ENCODE results near the gene MEGF6. TPM values are rescaled to one million over a fixed set of nuclear protein-coding genes. Genes with fewer than 3 reads are reported as not detected.
"Not testable (repeated sequence)": the region's sequence is repeated elsewhere in the genome, so short reads cannot be mapped to it uniquely, and the experiment has no call there.

MEGF6 gene
- total and polyA plus RNA-seq, 11 donors: 1.9 to 16.2 (median 5.1) TPM

DNA sequence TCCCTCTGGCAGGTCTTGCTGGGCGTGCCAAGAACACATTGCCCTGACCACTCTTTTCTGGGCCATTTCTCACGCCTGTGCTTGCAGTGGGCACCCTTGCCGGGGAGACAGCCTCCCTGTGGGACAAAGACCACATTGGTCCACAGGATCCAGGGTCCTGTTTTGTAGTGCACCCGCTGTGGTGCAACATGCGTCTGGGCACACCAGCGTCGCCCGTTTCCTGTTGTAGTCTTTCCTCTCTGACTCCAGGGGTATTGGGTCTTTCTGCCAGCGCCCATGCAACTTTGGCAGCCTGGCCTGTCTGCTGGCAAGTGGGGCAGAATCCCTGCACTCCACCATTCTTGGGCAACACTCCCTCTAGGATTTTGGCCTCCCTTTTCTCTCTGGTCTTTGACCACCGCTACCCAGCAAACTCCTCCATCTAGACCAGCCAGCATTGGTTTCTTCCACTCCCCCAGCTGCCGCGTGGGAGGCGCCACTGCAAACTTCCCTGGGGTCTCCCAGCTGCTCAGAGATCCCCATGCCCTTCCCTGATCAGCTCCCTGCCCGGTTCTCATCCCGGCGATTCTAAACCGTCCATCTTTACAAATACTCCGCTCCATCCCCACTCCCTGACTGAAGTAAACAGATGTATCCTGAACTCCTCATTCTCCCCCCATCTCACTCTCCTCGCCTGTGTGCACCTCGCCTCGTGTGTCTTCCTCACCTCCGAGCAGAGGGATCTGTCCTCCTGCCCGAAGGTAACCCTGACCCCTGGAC, 12.3 kb upstream of the MEGF6 start:
- Histone ChIP-seq H3K4me3 (peak overlapping the region; percentile 71 to 99 (median 96)), H3K27me3 (no peaks in the 10 kb centered on the region), H3K27ac (peak overlapping the region in 9 of 12 donors; percentile 24 to 88 (median 76)), H3K36me3 (peaks cover 0 to 23% (median 20%) of the 10 kb centered on the region in 9 donors), H3K9me3 (no peaks in the 10 kb centered on the region), H3K4me1 (peaks cover 0 to 39% (median 28%) of the 10 kb centered on the region in 12 donors)
- intact Hi-C loops (cut with DNase I): loop anchor here in 5 of 10 donors (2.0 to 10.0 kb wide), 3 partner anchors 23 to 171 kb away; partner anchors contain the start of gene ARHGEF16 (in 2 of the 5)
- DNase-seq: peak in 1 of 5 donors; percentile 50
- WGBS, 4 donors: 29 to 36% (median 32%) methylated on average over 23 of the region's 23 CpGs
- ATAC-seq: no peak
- no peak for TF ChIP-seq POLR2A (IDR thresholded peaks at IDR 0.05)
- TF ChIP-seq, protein P1, sequence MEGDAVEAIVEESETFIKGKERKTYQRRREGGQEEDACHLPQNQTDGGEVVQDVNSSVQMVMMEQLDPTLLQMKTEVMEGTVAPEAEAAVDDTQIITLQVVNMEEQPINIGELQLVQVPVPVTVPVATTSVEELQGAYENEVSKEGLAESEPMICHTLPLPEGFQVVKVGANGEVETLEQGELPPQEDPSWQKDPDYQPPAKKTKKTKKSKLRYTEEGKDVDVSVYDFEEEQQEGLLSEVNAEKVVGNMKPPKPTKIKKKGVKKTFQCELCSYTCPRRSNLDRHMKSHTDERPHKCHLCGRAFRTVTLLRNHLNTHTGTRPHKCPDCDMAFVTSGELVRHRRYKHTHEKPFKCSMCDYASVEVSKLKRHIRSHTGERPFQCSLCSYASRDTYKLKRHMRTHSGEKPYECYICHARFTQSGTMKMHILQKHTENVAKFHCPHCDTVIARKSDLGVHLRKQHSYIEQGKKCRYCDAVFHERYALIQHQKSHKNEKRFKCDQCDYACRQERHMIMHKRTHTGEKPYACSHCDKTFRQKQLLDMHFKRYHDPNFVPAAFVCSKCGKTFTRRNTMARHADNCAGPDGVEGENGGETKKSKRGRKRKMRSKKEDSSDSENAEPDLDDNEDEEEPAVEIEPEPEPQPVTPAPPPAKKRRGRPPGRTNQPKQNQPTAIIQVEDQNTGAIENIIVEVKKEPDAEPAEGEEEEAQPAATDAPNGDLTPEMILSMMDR (IDR thresholded peaks at IDR 0.05): no peak

DNA sequence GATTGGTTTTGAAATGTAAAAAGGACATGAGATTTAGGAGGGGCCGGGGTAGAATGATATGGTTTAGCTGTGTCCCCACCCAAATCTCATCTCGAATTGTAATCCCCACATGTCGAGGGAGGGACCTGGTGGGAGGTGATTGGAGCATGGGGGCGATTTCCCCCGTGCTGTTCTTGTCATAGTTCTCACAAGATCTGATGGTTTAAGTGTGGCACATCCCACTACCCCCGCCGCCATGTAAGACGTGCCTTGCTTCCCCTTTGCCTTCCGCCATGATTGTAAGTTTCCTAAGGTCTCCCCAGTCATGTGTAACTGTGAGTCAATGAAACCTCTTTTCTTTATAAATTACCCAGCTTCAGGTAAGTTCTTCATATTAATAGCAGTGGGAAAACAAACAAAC, 10.8 kb upstream of the MEGF6 start:
- not testable (repeated sequence) for H3K4me3 ChIP-seq, H3K27ac ChIP-seq, H3K27me3 ChIP-seq, ATAC-seq, DNase-seq, H3K9me3 ChIP-seq, H3K36me3 ChIP-seq
- WGBS, 4 donors: 79 to 93% (median 84%) methylated on average over 9 of the region's 9 CpGs
- H3K4me1 ChIP-seq: peaks cover 0 to 41% (median 29%) of the 10 kb centered on the region in 12 donors
- intact Hi-C loops (cut with DNase I): loop anchor here in 5 of 10 donors (1.0 to 10.0 kb wide), 3 partner anchors 102 to 170 kb away; partner anchors contain the start of gene ARHGEF16 (in 2 of the 5)

DNA sequence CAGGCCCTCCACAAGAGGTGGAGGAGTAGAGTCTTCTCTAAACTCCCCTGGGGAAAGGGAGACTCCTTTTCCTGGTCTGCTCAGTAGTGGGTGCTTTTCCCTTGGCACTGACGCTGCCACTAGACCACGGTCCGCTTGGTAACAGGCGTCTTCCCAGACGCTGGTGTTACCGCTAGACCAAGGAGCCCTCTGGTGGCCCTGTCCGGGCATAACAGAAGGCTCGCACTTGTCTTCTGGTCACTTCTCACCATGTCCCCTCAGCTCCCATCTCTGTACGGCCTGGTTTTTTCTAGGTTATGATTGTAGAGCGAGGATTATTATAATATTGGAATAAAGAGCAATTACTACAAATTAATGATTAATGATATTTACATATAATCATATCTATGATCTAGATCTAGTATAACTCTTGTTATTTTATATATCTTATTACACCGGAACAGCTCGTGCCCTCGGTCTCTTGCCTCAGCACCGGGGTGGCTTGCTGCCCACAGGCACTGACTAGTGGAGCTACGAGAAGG, 9.9 kb upstream of the MEGF6 start:
- TF ChIP-seq, protein P1 (IDR thresholded peaks at IDR 0.05): peak; percentile 44 to 73 (median 65)

DNA sequence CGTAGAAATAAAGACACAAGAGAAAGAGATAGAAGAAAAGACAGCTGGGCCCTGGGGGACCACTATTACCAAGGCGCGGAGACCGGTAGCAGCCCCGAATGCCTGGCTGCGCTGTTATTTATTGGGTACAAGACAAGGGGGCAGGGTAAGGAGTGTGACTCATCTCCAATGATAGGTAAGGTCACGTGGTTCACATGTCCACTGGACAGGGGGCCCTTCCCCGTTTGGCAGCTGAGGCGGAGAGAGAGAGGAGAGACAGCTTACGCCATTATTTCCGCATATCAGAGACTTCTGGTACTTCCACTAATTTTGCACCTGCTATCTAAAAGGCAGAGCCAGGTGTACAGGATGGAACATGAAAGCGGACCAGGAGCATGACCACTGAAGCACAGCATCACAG, 9.4 kb upstream of the MEGF6 start:
- WGBS, 4 donors: 86 to 90% (median 88%) methylated on average over 12 of the region's 12 CpGs
- peaks cover 0 to 34% (median 24%) of the 10 kb centered on the region in 12 donors for H3K4me1 ChIP-seq
- DNase-seq: no peak
- H3K27ac ChIP-seq: no peak overlapping the region
- H3K27me3 ChIP-seq: no peaks in the 10 kb centered on the region
- intact Hi-C loops (cut with DNase I): loop anchor here in 6 of 10 donors (1.0 to 10.0 kb wide), 4 partner anchors 55 to 168 kb away; partner anchors contain the start of gene ARHGEF16 (in 2 of the 6)
- no peak for ATAC-seq
- H3K36me3 ChIP-seq: no peaks in the 10 kb centered on the region
- no peak overlapping the region for H3K4me3 ChIP-seq
- H3K9me3 ChIP-seq: no peaks in the 10 kb centered on the region
- TF ChIP-seq, protein P1 (IDR thresholded peaks at IDR 0.05): no peak
- TF ChIP-seq POLR2A (IDR thresholded peaks at IDR 0.05): no peak

More for the DNA sequence above, 9.9 kb upstream of the MEGF6 start:
- peak in 2 of 5 donors; percentile 44 to 50 for DNase-seq
- not testable (repeated sequence) for H3K27me3 ChIP-seq, H3K36me3 ChIP-seq, H3K27ac ChIP-seq, H3K9me3 ChIP-seq, H3K4me3 ChIP-seq, ATAC-seq
- peaks cover 0 to 37% (median 28%) of the 10 kb centered on the region in 12 donors for H3K4me1 ChIP-seq
- intact Hi-C loops (cut with DNase I): loop anchor here in 5 of 10 donors (2.0 to 10.0 kb wide), 3 partner anchors 104 to 169 kb away; partner anchors contain the start of gene ARHGEF16 (in 2 of the 5)
- 24 to 30% (median 27%) methylated on average over 14 to 15 of the region's 15 CpGs for WGBS, 4 donors

All from heart left ventricle (tissue), 16 donors.